HG03139 (cell line): Measurements from ENCODE around the gene RNF31.

Experiments used
- ATAC-seq: cut with Tn5 transposase; IDR thresholded peaks from one replicate; pipeline ENCODE4 v1.9.1; 2021; ENCODE audit not compliant: unreplicated experiment

The RNF31 gene

DNA sequence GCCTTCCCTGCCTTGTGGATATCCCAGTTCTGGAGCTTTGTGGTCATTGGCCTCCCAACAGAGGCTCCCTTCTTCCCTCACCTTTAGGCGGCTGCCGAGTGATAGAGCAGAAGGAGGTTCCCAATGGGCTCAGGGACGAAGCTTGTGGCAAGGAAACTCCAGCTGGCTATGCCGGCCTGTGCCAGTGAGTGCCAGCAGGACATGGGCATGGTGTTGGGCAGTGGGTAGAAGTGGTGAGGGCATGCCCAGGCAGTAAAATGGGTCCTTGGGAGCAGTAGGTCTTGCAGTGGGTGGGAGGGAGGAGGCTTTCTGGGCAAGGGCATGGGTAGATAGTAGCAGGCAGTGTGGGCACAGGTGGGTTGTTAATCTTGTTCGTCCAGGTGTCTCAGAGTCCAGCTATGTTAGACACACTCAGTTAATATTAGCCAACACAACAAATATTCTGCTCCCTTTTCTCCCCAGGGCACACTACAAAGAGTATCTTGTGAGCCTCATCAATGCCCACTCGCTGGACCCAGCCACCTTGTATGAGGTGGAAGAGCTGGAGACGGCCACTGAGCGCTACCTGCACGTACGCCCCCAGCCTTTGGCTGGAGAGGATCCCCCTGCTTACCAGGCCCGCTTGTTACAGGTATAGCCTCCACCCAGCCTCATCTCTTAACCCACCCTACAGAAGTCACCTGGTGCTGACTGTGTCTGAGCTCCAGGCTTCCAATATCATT, 12.6 kb downstream of the RNF31 start:
- no peak for ATAC-seq

GRCh38 chr14:24160499-24160849, 13.2 kb downstream of the RNF31 start:
- ATAC-seq, result no peak

GRCh38 chr14:24160850-24161804, 13.8 kb downstream of the RNF31 start, which contains the start of gene IRF9:
Gene IRF9, plus strand, starts transcription at chr14:24161265. Its CDS starts 880 bp downstream, at chr14:24162145.
- ATAC-seq, result peak; percentile 68

DNA sequence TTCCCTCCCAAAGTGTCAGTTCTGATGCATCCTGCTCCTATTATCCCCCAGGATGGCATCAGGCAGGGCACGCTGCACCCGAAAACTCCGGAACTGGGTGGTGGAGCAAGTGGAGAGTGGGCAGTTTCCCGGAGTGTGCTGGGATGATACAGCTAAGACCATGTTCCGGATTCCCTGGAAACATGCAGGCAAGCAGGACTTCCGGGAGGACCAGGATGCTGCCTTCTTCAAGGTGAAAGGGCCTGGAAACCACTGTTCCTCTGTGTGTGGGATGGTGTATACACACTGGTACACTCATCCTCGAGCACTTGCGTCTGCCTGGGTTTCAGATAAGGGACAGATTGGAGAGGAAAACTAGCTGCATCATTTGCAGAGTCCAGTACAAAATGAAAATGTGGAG, 14.8 kb downstream of the RNF31 start:
- ATAC-seq, result no peak

DNA sequence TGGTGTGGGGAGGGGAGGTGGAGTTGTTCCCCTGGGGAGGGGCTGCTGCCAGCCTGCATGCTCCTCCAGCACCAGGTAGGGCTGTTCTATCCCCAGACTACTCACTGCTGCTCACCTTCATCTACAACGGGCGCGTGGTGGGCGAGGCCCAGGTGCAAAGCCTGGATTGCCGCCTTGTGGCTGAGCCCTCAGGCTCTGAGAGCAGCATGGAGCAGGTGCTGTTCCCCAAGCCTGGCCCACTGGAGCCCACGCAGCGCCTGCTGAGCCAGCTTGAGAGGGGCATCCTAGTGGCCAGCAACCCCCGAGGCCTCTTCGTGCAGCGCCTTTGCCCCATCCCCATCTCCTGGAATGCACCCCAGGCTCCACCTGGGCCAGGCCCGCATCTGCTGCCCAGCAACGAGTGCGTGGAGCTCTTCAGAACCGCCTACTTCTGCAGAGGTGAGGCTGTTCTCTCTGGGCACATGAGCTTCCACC, 17.3 kb downstream of the RNF31 start:
- ATAC-seq, result no peak

- ATAC-seq, result no peak
Measured at GRCh38 chr14:24165785-24166184, 18.5 kb downstream of the RNF31 start.

- no peak for ATAC-seq
Measured at GRCh38 chr14:24167469-24168114, 20.3 kb downstream of the RNF31 start.

GRCh38 chr14:24171422-24172260, 24.3 kb downstream of the RNF31 start, which contains the start of gene REC8:
Gene REC8, plus strand, starts transcription at chr14:24172080. Its CDS starts 473 bp downstream, at chr14:24172553.
- peak; percentile 65 for ATAC-seq

DNA sequence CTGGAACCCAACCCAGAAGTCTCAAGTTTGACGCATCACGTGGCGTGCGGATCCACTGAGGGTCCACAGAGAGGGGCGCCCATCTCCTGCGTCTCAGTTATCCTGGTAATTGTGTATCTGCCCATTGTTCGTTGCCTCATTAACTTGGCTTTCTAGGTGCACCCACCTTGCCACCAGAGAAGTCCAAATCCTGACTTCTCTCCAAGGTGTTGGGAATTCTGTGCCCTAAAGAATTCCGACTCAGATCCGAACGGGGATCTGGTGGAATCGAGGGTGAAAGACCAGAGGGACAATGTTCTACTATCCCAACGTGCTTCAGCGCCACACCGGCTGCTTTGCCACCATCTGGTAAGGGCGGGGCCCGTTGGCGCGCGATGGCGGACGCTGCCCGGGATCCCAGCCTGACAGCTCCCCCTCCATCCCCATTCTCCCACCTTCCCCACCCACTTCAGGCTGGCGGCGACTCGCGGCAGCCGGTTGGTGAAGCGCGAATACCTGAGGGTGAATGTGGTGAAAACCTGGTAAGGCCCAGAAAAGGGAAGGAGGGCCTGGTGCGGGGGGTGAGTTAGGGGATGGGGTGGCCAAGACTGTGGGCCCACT, 25.1 kb downstream of the RNF31 start:
- no peak for ATAC-seq

DNA sequence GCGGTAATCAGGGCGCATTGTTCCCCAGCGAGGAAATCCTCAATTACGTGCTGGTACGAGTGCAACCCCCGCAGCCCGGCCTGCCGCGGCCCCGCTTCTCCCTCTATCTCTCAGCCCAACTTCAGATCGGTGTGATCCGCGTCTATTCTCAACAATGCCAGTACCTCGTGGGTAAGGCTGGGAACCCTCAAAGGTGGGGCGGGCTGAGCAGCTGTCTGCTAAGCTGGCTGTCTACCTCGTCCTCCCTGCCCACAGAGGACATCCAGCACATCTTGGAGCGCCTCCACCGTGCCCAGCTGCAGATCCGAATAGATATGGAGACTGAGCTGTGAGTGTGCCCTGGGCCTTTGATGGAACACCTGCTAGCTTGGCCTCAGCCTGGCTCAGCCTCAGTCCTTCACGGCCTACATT, 25.6 kb downstream of the RNF31 start:
- ATAC-seq, result no peak

GRCh38 chr14:24176599-24176998, 29.3 kb downstream of the RNF31 start:
- ATAC-seq, result no peak

DNA sequence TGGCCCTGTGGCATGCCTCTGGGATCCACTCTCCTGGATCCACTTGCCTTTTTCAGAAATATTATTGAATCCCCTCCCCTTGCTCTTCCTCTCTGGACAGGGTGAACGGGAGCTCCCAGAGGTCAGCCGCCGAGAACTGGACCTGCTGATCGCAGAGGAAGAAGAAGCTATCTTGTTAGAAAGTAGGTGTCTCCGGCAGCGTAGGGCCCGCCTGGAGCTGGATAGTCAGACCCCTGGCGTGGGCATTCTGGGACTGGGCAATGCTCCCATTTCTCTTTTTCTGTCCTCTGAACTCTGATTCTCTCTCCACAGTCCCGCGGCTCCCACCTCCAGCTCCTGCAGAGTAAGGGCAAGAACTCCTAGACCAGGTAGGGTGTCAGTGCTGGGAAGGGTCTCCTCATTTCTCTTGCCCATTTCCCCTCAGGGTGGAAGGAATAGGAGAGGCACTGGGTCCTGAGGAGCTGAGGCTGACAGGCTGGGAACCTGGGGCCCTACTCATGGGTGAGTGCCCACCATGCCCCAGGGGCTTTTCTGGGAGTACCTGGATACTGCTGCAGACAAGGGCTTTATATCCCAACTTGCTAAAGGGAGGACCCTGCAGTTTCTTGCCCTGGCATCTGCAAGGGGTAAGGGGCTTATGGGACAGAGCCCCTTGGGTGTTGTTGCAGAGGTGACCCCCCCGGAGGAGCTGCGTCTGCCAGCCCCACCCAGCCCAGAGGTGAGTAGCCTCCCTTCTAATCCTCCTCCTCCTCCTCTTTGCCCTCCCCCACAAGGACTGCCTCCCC, 29.9 kb downstream of the RNF31 start:
- ATAC-seq, result no peak

GRCh38 chr14:24177891-24178290, 30.6 kb downstream of the RNF31 start:
- ATAC-seq, result no peak

DNA sequence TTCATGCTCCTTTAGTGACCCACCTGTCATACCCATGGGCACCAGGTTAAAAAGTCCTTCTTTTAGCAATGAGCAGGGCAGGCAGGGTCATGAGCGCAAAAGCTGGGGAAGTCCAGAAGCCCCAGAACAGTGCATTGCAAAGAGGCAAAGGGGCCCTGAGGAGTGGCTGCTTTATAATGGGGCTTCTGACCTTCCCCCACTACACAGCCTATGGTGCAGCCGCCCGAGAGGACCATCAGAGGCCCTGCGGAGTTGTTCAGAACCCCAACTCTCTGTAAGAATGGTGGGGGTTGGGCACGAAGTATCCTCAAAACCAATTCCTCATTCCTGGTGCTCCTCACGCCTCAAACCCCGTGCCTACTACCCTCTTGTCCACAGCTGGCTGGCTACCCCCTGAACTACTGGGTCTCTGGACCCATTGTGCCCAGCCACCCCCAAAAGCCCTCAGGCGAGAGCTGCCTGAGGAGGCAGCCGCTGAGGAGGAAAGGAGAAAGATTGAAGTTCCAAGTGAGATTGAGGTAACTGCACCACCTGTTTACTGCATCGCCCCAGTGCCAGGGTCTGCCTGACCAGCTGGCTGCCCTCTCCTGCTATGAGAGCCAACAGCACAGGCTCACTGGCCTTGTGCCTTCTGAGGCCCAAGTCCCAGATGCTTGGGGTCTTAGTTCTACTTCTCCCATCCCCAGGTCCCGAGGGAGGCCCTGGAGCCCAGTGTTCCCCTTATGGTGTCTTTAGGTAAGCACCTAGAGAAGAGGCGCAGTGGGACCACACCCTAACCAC, 31.3 kb downstream of the RNF31 start:
- ATAC-seq, result no peak

GRCh38 chr14:24179294-24179960, 32.1 kb downstream of the RNF31 start:
- no peak for ATAC-seq

- ATAC-seq, result no peak
Measured at GRCh38 chr14:24179961-24180796, 32.9 kb downstream of the RNF31 start.
